ENCODE results near the gene CABCOCO1. TPM values are rescaled to one million over a fixed set of nuclear protein-coding genes. Genes with fewer than 3 reads are reported as not detected.

The CABCOCO1 gene
- total and polyA plus RNA-seq, 7 donors = 0.10 to 3.1 (median 0.68) TPM; not detected in 2

DNA sequence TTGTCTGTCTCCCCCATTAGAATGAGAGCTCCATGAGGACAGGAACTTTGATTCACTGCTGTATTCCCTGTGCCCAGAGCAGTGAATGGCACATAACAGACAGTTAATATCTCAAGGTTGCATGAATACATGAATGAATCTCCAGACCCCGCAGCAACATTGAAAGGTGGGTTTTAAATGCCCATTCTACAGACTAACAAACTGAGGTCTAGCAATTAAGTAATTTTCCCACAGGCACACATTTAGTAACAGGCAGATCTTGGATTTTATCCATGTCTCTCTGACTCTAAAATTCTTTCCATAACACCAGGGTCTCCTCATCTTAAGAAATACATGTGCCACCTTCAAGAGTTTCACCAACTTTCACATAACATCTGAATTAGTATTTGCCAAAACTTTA lies 134.1 kb downstream of the CABCOCO1 start:
- intact Hi-C loops (cut with DNase I) = no loop called here

DNA sequence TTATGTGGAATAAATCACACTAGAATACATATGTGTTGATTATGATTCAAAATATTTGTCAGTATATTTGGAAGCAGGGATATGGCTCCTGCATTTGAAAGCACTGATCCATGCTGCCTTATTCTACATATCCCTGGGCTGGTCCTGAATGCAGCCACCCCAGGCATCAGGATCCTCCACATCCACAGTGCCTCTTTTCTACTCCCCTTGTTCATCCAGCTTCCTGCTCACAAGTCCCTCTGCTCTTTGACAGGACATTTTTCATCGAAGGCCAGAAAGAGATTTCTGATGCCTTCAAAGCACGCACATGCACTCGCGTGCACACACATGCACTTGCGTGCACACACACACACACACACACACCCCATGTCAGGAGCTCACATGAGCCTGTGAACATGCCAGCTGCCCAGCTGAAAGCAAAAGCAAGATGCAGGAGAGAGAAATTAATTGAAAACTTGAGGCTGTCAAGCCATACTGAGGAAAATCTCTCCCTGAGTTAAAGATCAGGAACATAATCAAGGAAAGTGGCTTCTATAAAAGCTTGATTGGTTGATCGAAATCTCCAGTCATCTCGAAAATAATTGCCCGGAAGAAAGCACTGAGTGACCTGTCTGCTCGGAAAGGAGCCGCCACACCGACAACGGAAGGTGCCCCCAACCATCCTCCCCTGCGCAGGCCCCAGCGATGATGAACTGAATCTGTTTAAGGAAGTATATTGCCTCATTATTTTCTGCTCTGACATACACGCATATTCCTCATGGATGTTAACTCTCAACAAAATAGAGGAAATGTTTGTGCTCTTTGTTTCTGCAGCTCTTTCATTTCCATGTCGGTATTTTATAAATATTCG lies 134.8 kb downstream of the CABCOCO1 start:
- H3K4me1 ChIP-seq = peaks cover 0 to 16% (median 12%) of the 10 kb centered on the region in 4 donors
- TF ChIP-seq, protein P1, sequence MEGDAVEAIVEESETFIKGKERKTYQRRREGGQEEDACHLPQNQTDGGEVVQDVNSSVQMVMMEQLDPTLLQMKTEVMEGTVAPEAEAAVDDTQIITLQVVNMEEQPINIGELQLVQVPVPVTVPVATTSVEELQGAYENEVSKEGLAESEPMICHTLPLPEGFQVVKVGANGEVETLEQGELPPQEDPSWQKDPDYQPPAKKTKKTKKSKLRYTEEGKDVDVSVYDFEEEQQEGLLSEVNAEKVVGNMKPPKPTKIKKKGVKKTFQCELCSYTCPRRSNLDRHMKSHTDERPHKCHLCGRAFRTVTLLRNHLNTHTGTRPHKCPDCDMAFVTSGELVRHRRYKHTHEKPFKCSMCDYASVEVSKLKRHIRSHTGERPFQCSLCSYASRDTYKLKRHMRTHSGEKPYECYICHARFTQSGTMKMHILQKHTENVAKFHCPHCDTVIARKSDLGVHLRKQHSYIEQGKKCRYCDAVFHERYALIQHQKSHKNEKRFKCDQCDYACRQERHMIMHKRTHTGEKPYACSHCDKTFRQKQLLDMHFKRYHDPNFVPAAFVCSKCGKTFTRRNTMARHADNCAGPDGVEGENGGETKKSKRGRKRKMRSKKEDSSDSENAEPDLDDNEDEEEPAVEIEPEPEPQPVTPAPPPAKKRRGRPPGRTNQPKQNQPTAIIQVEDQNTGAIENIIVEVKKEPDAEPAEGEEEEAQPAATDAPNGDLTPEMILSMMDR (IDR thresholded peaks at IDR 0.05) = no peak
- TF ChIP-seq POLR2AphosphoS5 (IDR thresholded peaks at IDR 0.05) = no peak
- no peak for TF ChIP-seq POLR2A (IDR thresholded peaks at IDR 0.05)
- TF ChIP-seq EP300 (IDR thresholded peaks at IDR 0.05) = no peak
- intact Hi-C loops (cut with DNase I) = no loop called here
- no peaks in the 10 kb centered on the region for H3K9me3 ChIP-seq
- no peak overlapping the region for H3K4me3 ChIP-seq
- no peaks in the 10 kb centered on the region for H3K27me3 ChIP-seq
- no peak overlapping the region for H3K27ac ChIP-seq
- H3K36me3 ChIP-seq = no peaks in the 10 kb centered on the region
- no peak for DNase-seq
- WGBS, 2 donors = 92 to 94% methylated on average over 17 of the region's 17 CpGs

More for the DNA sequence above, 134.1 kb downstream of the CABCOCO1 start:
- no peaks in the 10 kb centered on the region for H3K9me3 ChIP-seq
- no peak overlapping the region for H3K27ac ChIP-seq
- no peak for TF ChIP-seq EP300 (IDR thresholded peaks at IDR 0.05)
- no peak for TF ChIP-seq POLR2AphosphoS5 (IDR thresholded peaks at IDR 0.05)
- no peak for TF ChIP-seq POLR2A (IDR thresholded peaks at IDR 0.05)
- 96 to 99% methylated on average over 1 of the region's 1 CpG for WGBS, 2 donors
- H3K36me3 ChIP-seq = no peaks in the 10 kb centered on the region
- H3K4me3 ChIP-seq = no peak overlapping the region
- no peak for DNase-seq
- H3K27me3 ChIP-seq = no peaks in the 10 kb centered on the region
- H3K4me1 ChIP-seq = peaks cover 0 to 16% (median 13%) of the 10 kb centered on the region in 4 donors

DNA sequence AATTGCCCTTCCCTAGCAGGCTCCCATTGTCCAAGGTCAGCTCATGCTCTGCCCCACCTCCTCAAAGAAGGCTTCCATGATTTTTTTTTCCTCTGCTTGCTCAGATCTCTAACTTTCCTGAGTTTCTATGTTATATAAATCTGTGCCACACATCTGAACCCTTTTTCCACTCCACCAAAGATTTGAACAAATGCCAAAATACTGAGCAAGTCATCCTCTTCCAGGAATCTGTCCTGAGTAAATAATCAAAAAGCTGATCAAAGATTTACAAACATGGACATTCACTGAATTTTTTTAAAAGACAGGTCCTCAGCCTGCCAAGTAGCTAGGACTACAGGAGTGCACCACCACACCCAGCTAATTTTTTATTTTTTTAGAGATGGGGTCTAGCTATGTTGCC lies 136.0 kb downstream of the CABCOCO1 start:
- TF ChIP-seq, protein P1 (IDR thresholded peaks at IDR 0.05) = no peak
- TF ChIP-seq EP300 (IDR thresholded peaks at IDR 0.05) = no peak
- no peak for TF ChIP-seq POLR2A (IDR thresholded peaks at IDR 0.05)
- TF ChIP-seq POLR2AphosphoS5 (IDR thresholded peaks at IDR 0.05) = no peak
- intact Hi-C loops (cut with DNase I) = no loop called here

DNA sequence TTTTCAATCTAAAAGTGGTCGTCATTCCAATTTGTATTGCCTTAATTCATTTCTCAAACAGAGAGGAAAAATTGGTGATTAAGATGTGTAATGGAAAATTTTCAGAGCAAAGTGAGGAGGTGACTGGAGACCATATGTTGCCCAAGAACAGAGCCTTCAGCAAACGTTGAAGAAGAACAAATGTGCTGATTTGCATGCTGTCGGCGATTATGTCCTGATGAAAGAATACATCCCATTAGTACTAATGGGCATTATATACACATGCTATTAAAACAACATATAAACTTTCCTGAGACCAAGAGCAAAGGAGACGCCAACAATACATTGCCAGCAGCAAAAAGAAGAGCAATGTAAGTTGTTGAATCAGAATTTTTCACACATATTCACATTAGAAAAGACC lies 138.8 kb downstream of the CABCOCO1 start:
- 86 to 92% methylated on average over 5 of the region's 5 CpGs for WGBS, 2 donors

More for the DNA sequence above, 136.0 kb downstream of the CABCOCO1 start:
- peaks cover 0 to 9% (median 8%) of the 10 kb centered on the region in 4 donors for H3K4me1 ChIP-seq
- no peaks in the 10 kb centered on the region for H3K36me3 ChIP-seq
- DNase-seq = no peak
- no peak overlapping the region for H3K4me3 ChIP-seq
- H3K27ac ChIP-seq = no peak overlapping the region
- no peaks in the 10 kb centered on the region for H3K9me3 ChIP-seq
- no peaks in the 10 kb centered on the region for H3K27me3 ChIP-seq

DNA sequence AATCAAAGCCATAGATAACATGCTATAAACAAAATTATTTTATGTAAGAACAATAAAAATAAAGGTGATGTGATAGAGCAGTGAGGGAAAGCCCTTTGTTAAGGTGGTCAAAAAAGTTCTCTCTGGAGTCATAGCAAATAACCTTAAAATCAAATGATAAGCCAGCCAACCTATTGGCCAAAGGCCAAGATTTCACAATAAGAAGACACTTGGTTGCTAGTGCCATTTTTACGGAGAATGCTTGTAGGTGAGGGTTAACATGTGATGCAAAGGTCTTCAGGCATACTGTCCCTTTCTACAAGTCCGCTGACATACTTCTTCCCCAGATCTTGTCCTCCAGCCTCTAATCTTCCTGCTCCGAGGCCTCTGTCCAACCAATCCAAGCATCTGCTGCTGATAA lies 140.5 kb downstream of the CABCOCO1 start:
- intact Hi-C loops (cut with DNase I) = no loop called here
- no peak for TF ChIP-seq POLR2A (IDR thresholded peaks at IDR 0.05)
- TF ChIP-seq, protein P1 (IDR thresholded peaks at IDR 0.05) = no peak
- TF ChIP-seq EP300 (IDR thresholded peaks at IDR 0.05) = no peak
- TF ChIP-seq POLR2AphosphoS5 (IDR thresholded peaks at IDR 0.05) = no peak

More for the DNA sequence above, 138.8 kb downstream of the CABCOCO1 start:
- Histone ChIP-seq H3K4me1 (no peaks in the 10 kb centered on the region), H3K27ac (no peak overlapping the region), H3K27me3 (no peaks in the 10 kb centered on the region), H3K9me3 (no peaks in the 10 kb centered on the region), H3K4me3 (no peak overlapping the region), H3K36me3 (no peaks in the 10 kb centered on the region)
- TF ChIP-seq EP300 (IDR thresholded peaks at IDR 0.05) (no peak), POLR2AphosphoS5 (IDR thresholded peaks at IDR 0.05) (no peak), POLR2A (IDR thresholded peaks at IDR 0.05) (no peak)
- TF ChIP-seq, protein P1 (IDR thresholded peaks at IDR 0.05) = no peak
- DNase-seq = no peak
- intact Hi-C loops (cut with DNase I) = no loop called here

More for the DNA sequence above, 140.5 kb downstream of the CABCOCO1 start:
- 97% methylated on average over 3 of the region's 3 CpGs for WGBS, 2 donors
- Histone ChIP-seq H3K9me3 (no peaks in the 10 kb centered on the region), H3K4me1 (no peaks in the 10 kb centered on the region), H3K36me3 (no peaks in the 10 kb centered on the region), H3K27ac (no peak overlapping the region), H3K27me3 (no peaks in the 10 kb centered on the region), H3K4me3 (no peak overlapping the region)
- no peak for DNase-seq

Measured in sigmoid colon (tissue), 7 donors.